Tibial nerve (tissue), 4 donors: Measurements from ENCODE around the gene RPS18. TPM values are rescaled to one million over a fixed set of nuclear protein-coding genes. Genes with fewer than 3 reads are reported as not detected.

ENCODE experiments used
- DNase-seq, 2 donors: peaks; one replicate each; pipeline ENCODE4 v3.0.0-alpha.2; 2019; ENCODE audit warnings: low spot score in 2 of 2
- H3K27ac ChIP-seq, 4 donors: fragments of 200-600 bp; sonication (generic) in 3 of 4; one replicate each; pipeline ENCODE4 v1.5.1; 2017 to 2019; ENCODE audit warnings: mild to moderate bottlenecking in 1 of 4
- H3K27me3 ChIP-seq, 2 donors: fragments of 200-600 bp; sonication (generic) in 1 of 2; one replicate each; pipeline versions ENCODE4 v1.5.1 to v1.6.0; 2017 to 2019
- H3K36me3 ChIP-seq, 3 donors: fragments of 200-600 bp; sonication (generic); one replicate each; pipeline ENCODE4 v1.5.1; 2018 to 2019
- H3K4me1 ChIP-seq, 4 donors: fragments of 200-600 bp; sonication (generic) in 3 of 4; one replicate each; pipeline ENCODE4 v1.5.1; 2017 to 2019
- H3K4me3 ChIP-seq, 4 donors: fragments of 200-600 bp; sonication (generic) in 3 of 4; one replicate each; pipeline ENCODE4 v1.5.1; 2017 to 2019; ENCODE audit warnings: mild to moderate bottlenecking in 1 of 4, moderate library complexity in 1 of 4
- H3K9me3 ChIP-seq, 4 donors: fragments of 200-600 bp; sonication (generic) in 3 of 4; one replicate each; pipeline ENCODE4 v1.5.1; 2017 to 2019
- CTCF ChIP-seq, 5 experiments: fragments of 200-600 bp in 3 of 5; fragments of 450-650 bp in 2 of 5; sonication (generic) in 3 of 5; IDR thresholded peaks; one replicate each; pipeline ENCODE4 v1.5.1; 2016 to 2019; ENCODE audit warnings: antibody characterized with exemption in 5 of 5, mild to moderate bottlenecking in 3 of 5, moderate library complexity in 2 of 5
- EP300 ChIP-seq, 2 donors: sonication (generic); formaldehyde crosslinking; IDR thresholded peaks; one replicate each; pipeline ENCODE4 v1.6.1; 2017; ENCODE audit warnings: antibody characterized with exemption in 2 of 2, mild to moderate bottlenecking in 1 of 2
- POLR2A ChIP-seq, 2 donors: fragments of 450-650 bp; IDR thresholded peaks; one replicate each; pipeline ENCODE4 v1.6.1; 2017; ENCODE audit warnings: antibody characterized with exemption in 2 of 2, mild to moderate bottlenecking in 2 of 2, moderate library complexity in 2 of 2
- WGBS, 2 donors: methylation state at CpG; one replicate each; pipeline ENCODE4 v1.1.5; 2018; 5-methylcytosine and 5-hydroxymethylcytosine counted together
- total RNA-seq, 4 donors: library from RNA; depleted of rRNA; stranded (reverse); fragments of >200 nt; gene quantifications; one replicate each; pipeline ENCODE4 v1.1.0, GENCODE V29; 2016

The RPS18 gene
- total RNA-seq, 4 donors from 2014 or later: 2,115 to 2,529 (median 2,306) TPM

DNA sequence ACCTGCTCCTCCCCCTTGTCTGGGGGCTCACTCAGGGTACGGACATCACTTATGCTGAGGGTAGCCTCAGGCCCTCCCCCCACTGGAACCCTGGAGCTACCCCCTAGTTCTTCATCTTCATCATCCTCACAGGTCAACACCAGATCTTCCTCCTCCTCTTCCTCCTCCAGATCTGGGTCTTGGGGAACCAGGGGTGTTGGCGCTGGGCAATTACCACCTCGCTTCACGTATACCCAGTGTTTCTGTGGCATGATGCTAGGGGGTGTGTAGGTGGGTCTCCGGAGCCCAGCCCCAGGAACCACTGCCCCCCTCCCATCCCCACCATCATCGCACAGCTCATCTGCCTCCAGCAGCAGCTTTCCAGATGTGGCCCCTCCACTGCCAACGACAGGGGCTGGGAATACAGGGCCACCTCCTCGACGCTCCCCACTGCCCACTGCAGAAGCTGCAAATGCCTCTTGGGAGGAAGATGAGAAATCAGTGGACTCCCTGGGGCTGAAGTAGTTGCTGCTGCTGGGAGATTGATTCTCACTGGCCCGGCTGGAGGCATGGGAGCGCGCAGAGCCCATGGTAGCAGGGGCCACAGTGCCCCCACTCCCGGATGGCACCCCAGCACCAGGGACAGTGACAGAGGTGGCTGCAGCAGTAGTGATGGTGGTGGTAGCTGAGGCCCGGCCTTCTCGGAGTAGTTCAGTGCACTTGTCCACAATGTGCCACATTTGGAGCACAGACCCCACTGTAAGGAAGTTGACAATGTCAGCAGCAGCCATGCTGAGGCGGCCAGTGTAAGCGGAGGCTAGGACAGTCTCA is 44.1 kb downstream of the RPS18 start:
- Histone ChIP-seq H3K4me1 (peaks cover 0 to 77% (median 44%) of the 10 kb centered on the region in 4 donors), H3K36me3 (peaks cover 0 to 38% (median 17%) of the 10 kb centered on the region in 3 donors), H3K27ac (peak overlapping the region in 3 of 4 donors; percentile 4 to 95 (median 85)), H3K9me3 (no peaks in the 10 kb centered on the region), H3K4me3 (no peak overlapping the region), H3K27me3 (no peaks in the 10 kb centered on the region)
- DNase-seq: no peak
- TF ChIP-seq CTCF (IDR thresholded peaks at IDR 0.05) (no peak), EP300 (IDR thresholded peaks at IDR 0.05) (no peak), POLR2A (IDR thresholded peaks at IDR 0.05) (no peak)
- WGBS, 2 donors: 81 to 85% methylated on average over 11 to 12 of the region's 17 CpGs

DNA sequence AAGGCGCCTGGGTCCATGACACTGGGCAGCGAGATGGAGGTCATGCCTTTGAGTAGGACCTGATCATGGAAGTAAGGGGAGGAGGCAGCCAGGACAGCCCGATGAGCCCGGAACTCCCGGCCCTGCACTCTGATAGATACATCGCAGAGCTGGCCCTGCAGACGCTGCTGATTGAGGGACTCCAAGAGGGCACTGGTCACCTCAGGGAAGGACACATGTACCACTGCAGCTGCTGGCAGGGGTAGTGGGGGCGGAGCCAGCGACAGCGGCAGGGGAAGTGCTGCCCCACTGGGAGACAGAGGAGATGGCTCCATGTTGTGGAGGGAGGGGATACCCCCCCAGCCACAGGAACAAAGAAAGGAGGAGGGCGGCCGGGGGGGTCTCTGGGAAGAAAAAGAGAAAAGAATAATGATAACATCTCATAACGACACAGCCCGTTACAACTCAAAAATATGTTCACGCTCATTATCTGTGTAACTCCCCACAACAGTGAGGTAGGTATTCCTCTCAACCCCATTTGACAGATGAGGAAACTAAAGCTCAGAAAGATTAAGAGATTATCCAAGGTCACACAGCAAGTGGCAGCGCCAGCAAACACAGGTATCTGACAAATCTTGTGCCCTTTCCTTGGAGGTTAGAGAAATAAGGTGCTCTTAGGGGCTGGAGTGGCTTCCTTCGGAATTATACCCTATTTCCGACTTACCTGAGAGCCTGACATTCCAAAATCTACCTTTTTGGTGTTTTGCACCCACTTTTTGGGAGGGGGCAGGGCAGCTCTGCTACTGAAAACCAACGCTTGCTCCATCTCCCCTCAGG is 44.9 kb downstream of the RPS18 start:
- WGBS, 2 donors: 72 to 76% methylated on average over 19 of the region's 19 CpGs
- no peak for TF ChIP-seq POLR2A (IDR thresholded peaks at IDR 0.05)
- no peak for TF ChIP-seq EP300 (IDR thresholded peaks at IDR 0.05)
- no peak for TF ChIP-seq CTCF (IDR thresholded peaks at IDR 0.05)
- Histone ChIP-seq H3K9me3 (no peaks in the 10 kb centered on the region), H3K36me3 (peaks cover 0 to 37% (median 17%) of the 10 kb centered on the region in 3 donors), H3K27ac (peak overlapping the region; percentile 83 to 95 (median 90)), H3K4me3 (peak overlapping the region; percentile 36 to 63 (median 52)), H3K4me1 (peaks cover 0 to 77% (median 47%) of the 10 kb centered on the region in 4 donors), H3K27me3 (no peaks in the 10 kb centered on the region)
- no peak for DNase-seq

DNA sequence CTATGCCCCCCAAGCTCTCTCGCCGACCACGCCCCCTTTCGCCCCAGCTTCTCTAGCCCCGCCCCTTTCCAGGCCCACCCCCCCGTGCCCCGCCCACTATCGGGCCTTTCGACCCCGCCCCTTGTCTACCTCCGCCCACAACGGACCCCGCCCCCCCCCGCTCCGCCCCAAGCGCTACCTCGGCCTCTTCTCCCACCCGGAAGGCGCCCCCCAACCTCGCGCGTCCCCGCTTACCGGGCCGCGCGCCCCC is 45.5 kb downstream of the RPS18 start:
- WGBS, 2 donors: 0 to 3% methylated on average over 9 to 11 of the region's 27 CpGs
- DNase-seq: no peak
- Histone ChIP-seq H3K9me3 (no peaks in the 10 kb centered on the region), H3K4me1 (peaks cover 0 to 76% (median 46%) of the 10 kb centered on the region in 4 donors), H3K27me3 (no peaks in the 10 kb centered on the region), H3K27ac (peak overlapping the region; percentile 83 to 95 (median 90)), H3K4me3 (peak overlapping the region; percentile 36 to 63 (median 52)), H3K36me3 (peaks cover 0 to 37% (median 17%) of the 10 kb centered on the region in 3 donors)
- TF ChIP-seq POLR2A (IDR thresholded peaks at IDR 0.05): no peak

DNA sequence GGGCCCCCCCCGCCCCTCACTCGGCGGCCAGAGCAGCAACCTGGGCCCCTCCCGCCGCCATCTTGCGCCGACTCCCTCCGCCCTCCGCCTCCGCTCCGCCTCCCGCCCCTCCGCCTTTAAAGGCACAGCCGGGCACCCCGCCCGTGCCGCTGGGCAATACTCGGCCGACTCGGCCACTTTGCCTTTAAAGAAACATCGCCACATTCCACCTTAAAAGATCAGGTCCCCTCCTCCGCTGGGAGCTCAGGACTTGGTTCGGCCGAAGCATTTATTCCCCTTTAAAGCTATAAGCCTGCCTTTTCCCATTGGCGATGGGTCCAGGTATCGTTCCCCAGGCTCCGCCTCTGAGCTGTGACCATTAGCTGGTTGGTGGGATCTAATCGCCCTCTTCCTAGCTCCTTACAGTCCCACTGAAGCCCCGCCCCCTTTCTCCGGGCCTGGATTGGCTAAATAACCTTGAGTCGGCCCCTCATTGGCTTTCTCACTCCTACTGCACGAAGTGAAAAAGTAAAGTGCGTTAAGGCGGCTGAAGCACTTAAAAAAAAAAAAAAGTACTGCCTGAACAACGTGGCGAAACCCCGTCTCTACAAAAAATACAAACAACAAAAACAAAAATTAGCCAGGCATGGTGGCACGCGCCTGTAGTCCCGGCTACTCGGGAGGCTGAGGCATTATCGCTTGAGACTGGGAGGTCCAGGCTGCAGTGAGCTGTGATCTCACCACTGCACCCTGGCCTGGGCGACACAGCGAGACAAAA is 46.0 kb downstream of the RPS18 start, which contains the start of gene ZBTB22:
ZBTB22 (minus strand) TSS at position 76 of the 757 bp plus-strand sequence. CDS start 828 bp downstream, outside the sequence.
- peaks cover 0 to 37% (median 17%) of the 10 kb centered on the region in 3 donors for H3K36me3 ChIP-seq
- DNase-seq: peak; percentile 99
- peak within 1 kb of the TSS; percentile 83 to 95 (median 90) for H3K27ac ChIP-seq
- H3K9me3 ChIP-seq: no peaks in the 10 kb centered on the region
- peaks cover 0 to 71% (median 43%) of the 10 kb centered on the region in 4 donors for H3K4me1 ChIP-seq
- H3K4me3 ChIP-seq: peak within 1 kb of the TSS; percentile 36 to 63 (median 52)
- 2% methylated on average over 23 to 31 of the region's 44 CpGs for WGBS, 2 donors
- peak in 1 of 2 donors; percentile 41 for TF ChIP-seq POLR2A (IDR thresholded peaks at IDR 0.05)
- TF ChIP-seq EP300 (IDR thresholded peaks at IDR 0.05): peak; percentile 44 to 93
- TF ChIP-seq CTCF (IDR thresholded peaks at IDR 0.05): peak in 1 of 5 experiments; percentile 11
- H3K27me3 ChIP-seq: no peaks in the 10 kb centered on the region

DNA sequence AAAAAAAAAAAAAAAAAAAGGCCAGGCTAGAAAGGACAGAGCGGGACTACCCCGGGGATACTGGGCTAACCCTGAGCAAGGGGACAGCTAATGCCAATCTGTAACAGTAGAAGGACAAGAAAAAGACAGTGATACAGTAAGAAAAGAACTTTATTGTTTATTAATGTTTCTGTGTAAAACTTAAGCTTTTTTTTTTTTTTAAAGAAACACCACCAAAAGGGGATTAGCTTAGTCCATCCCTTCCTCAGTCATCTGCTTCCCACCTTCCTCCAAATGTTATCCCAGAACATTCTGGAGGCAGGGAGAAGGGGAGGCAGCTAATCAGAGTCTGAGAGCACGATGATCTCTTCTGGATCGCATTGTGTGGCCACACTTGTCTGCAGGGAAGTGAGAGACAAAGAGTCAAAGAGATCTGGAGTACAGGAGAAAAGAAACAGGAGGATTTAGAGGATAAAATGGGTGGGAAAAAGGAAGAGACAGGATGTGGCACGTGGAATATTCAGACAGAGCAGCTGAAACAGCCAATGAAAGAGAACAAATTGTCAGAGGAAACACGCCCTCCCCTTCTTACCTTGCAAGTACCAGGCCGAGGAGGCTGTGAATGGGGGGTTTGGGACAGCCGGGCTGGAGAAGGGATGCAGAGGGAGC is 46.7 kb downstream of the RPS18 start:
- Histone ChIP-seq H3K36me3 (peaks cover 0 to 37% (median 17%) of the 10 kb centered on the region in 3 donors), H3K27me3 (no peaks in the 10 kb centered on the region), H3K4me3 (peak overlapping the region; percentile 36 to 63 (median 52)), H3K9me3 (no peaks in the 10 kb centered on the region), H3K27ac (peak overlapping the region; percentile 83 to 95 (median 90)), H3K4me1 (peaks cover 0 to 73% (median 44%) of the 10 kb centered on the region in 4 donors)
- WGBS, 2 donors: 63 to 66% methylated on average over 8 of the region's 8 CpGs
- TF ChIP-seq POLR2A (IDR thresholded peaks at IDR 0.05) (no peak), EP300 (IDR thresholded peaks at IDR 0.05) (no peak), CTCF (IDR thresholded peaks at IDR 0.05) (no peak)
- no peak for DNase-seq
